K562 (cell line): ENCODE results near the gene PPP1R3G.

ENCODE experiments used
- CREB5 ChIP-seq: fragments of 250-450 bp; sonication (Bioruptor Pico); IDR thresholded peaks from 2 replicates; pipeline ENCODE4 v1.5.0; 2020; ENCODE audit warnings: mild to moderate bottlenecking
- CTCF ChIP-seq, 3 experiments: IDR thresholded peaks in 2 of 3; conservative IDR thresholded peaks in 1 of 3; 2 replicates each; pipeline ENCODE4 v1.5.1; 2011 to 2012; ENCODE audit warnings: low read length in 3 of 3, mild to moderate bottlenecking in 3 of 3, control low read depth in 2 of 3, improper control_type of control experiment in 1 of 3, inconsistent platforms in 1 of 3, low read depth in 1 of 3, mixed read lengths in 1 of 3, moderate library complexity in 1 of 3; ENCODE audit not compliant: insufficient read depth in 2 of 3
- PHF8 ChIP-seq: fragments of 200-600 bp; sonication (generic); IDR thresholded peaks from 2 replicates; pipeline ENCODE4 v1.6.1; 2012; ENCODE audit warnings: mixed run types, mild to moderate bottlenecking, inconsistent platforms, low read length, moderate library complexity, borderline replicate concordance
- STAG1 ChIP-seq: sonication (generic); formaldehyde crosslinking; IDR thresholded peaks from 2 replicates; pipeline ENCODE4 v1.5.0; 2020; ENCODE audit warnings: missing genetic modification reagents, borderline replicate concordance
- ZNF124 ChIP-seq: sonication (generic); formaldehyde crosslinking; IDR thresholded peaks from 2 replicates; pipeline ENCODE4 v1.8.1; 2022; ENCODE audit warnings: missing genetic modification reagents

- TF ChIP-seq ZNF124 (CRISPR knock-in tag) (no peak), CTCF (IDR thresholded peaks at IDR 0.05 in 2 of 3, conservative IDR thresholded peaks at IDR 0.05 in 1 of 3; ENCODE audit: insufficient read depth in 2 of 3, low read depth in 1 of 3, low read length in 3 of 3) (no peak), STAG1 (CRISPR knock-in tag) (no peak), PHF8 (no peak), CREB5 (CRISPR knock-in tag) (no peak)
Measured at GRCh38 chr6:5105146-5105545, 20.0 kb downstream of the PPP1R3G start.
